ENCODE measurements around the gene CPNE5.

DNA sequence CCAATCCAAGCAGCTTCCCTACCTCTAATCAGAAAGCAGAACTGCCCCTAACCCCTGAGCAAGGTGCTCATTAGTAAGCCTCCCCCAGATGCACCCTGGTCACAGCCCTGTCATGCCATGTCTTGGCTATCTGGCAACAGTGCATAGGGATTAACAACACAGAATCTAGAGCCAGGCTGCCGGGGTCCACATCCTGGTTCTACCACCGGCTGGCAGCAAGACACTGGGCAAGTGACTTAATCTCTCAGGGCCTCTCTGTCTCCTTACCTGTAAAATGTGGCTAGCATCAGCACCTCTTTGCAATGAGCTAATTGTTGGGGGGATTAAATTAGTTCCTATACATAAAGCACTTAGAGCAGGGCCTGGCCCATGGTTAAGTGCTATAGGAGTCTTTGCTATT is 68.1 kb downstream of the CPNE5 start:
- TF ChIP-seq, protein P1, sequence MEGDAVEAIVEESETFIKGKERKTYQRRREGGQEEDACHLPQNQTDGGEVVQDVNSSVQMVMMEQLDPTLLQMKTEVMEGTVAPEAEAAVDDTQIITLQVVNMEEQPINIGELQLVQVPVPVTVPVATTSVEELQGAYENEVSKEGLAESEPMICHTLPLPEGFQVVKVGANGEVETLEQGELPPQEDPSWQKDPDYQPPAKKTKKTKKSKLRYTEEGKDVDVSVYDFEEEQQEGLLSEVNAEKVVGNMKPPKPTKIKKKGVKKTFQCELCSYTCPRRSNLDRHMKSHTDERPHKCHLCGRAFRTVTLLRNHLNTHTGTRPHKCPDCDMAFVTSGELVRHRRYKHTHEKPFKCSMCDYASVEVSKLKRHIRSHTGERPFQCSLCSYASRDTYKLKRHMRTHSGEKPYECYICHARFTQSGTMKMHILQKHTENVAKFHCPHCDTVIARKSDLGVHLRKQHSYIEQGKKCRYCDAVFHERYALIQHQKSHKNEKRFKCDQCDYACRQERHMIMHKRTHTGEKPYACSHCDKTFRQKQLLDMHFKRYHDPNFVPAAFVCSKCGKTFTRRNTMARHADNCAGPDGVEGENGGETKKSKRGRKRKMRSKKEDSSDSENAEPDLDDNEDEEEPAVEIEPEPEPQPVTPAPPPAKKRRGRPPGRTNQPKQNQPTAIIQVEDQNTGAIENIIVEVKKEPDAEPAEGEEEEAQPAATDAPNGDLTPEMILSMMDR (IDR thresholded peaks at IDR 0.05; ENCODE audit: low read depth, low read length) = no peak
- TF ChIP-seq EZH2phosphoT487 (IDR thresholded peaks at IDR 0.05; ENCODE audit: low read depth) = no peak

Measured in OCI-LY3 (cell line).